ENCODE measurements around the gene STRBP.

The STRBP gene

GRCh38 chr9:123300554-123300953, 32.2 kb upstream of the STRBP start:
- no peak for DNase-seq (ENCODE audit: extremely low spot score)
- ChIA-PET CTCF (no interaction called here), POLR2A (no interaction called here)
- no peak for TF ChIP-seq TARDBP (IDR thresholded peaks at IDR 0.05)
- TF ChIP-seq ARNT (IDR thresholded peaks at IDR 0.05), result no peak
- TF ChIP-seq SUZ12 (IDR thresholded peaks at IDR 0.05), result no peak
- TF ChIP-seq ZNF384 (IDR thresholded peaks at IDR 0.05), result no peak
- no peak for TF ChIP-seq NFRKB (IDR thresholded peaks at IDR 0.05)
- TF ChIP-seq FOXM1 (IDR thresholded peaks at IDR 0.05; ENCODE audit: borderline replicate concordance), result no peak
- TF ChIP-seq HDGF (IDR thresholded peaks at IDR 0.05; ENCODE audit: borderline replicate concordance), result no peak
- no peak for TF ChIP-seq ELF4 (IDR thresholded peaks at IDR 0.05)

GRCh38 chr9:123299558-123300126, 31.3 kb upstream of the STRBP start:
- CTCF ChIA-PET, result no interaction called here
- no peak for DNase-seq (ENCODE audit: extremely low spot score)
- POLR2A ChIA-PET, result no interaction called here
- no peak for TF ChIP-seq CTBP1 (IDR thresholded peaks at IDR 0.05; ENCODE audit: borderline replicate concordance)
- TF ChIP-seq FOXM1 (IDR thresholded peaks at IDR 0.05; ENCODE audit: borderline replicate concordance), result no peak
- no peak for TF ChIP-seq TARDBP (IDR thresholded peaks at IDR 0.05)
- TF ChIP-seq ARNT (IDR thresholded peaks at IDR 0.05), result no peak
- TF ChIP-seq FOXA1 (IDR thresholded peaks at IDR 0.05), result no peak
- no peak for TF ChIP-seq BHLHE40 (IDR thresholded peaks at IDR 0.05; ENCODE audit: borderline replicate concordance)
- TF ChIP-seq ZNF384 (IDR thresholded peaks at IDR 0.05), result no peak
- TF ChIP-seq LEF1 (IDR thresholded peaks at IDR 0.05; ENCODE audit: borderline replicate concordance), result no peak
- no peak for TF ChIP-seq L3MBTL2 (conservative IDR thresholded peaks at IDR 0.05)
- no peak for TF ChIP-seq SP1 (IDR thresholded peaks at IDR 0.05)
- TF ChIP-seq FOXK2 (IDR thresholded peaks at IDR 0.05), result no peak
- no peak for TF ChIP-seq SUZ12 (IDR thresholded peaks at IDR 0.05)
- no peak for TF ChIP-seq NFRKB (IDR thresholded peaks at IDR 0.05)
- no peak for TF ChIP-seq PKNOX1 (IDR thresholded peaks at IDR 0.05)
- no peak for TF ChIP-seq ELF4 (IDR thresholded peaks at IDR 0.05)

GRCh38 chr9:123296174-123296573, 27.8 kb upstream of the STRBP start:
- POLR2A ChIA-PET, result no interaction called here

GRCh38 chr9:123291736-123292135, 23.4 kb upstream of the STRBP start:
- TF ChIP-seq CTBP1 (IDR thresholded peaks at IDR 0.05; ENCODE audit: borderline replicate concordance), result no peak
- no peak for TF ChIP-seq ARNT (IDR thresholded peaks at IDR 0.05)
- TF ChIP-seq HDGF (IDR thresholded peaks at IDR 0.05; ENCODE audit: borderline replicate concordance), result no peak
- TF ChIP-seq NFRKB (IDR thresholded peaks at IDR 0.05), result no peak
- TF ChIP-seq LEF1 (IDR thresholded peaks at IDR 0.05; ENCODE audit: borderline replicate concordance), result no peak
- TF ChIP-seq ZNF384 (IDR thresholded peaks at IDR 0.05), result no peak
- no peak for DNase-seq (ENCODE audit: extremely low spot score)
- CTCF ChIA-PET, result no interaction called here
- POLR2A ChIA-PET, result no interaction called here

More at GRCh38 chr9:123296174-123296573, 27.8 kb upstream of the STRBP start:
- TF ChIP-seq L3MBTL2 (conservative IDR thresholded peaks at IDR 0.05) (no peak), SP1 (IDR thresholded peaks at IDR 0.05) (no peak), SUZ12 (IDR thresholded peaks at IDR 0.05) (no peak), ZNF384 (IDR thresholded peaks at IDR 0.05) (no peak), PKNOX1 (IDR thresholded peaks at IDR 0.05) (no peak), NFRKB (IDR thresholded peaks at IDR 0.05) (no peak), FOXK2 (IDR thresholded peaks at IDR 0.05) (no peak), LEF1 (IDR thresholded peaks at IDR 0.05; ENCODE audit: borderline replicate concordance) (no peak), CTBP1 (IDR thresholded peaks at IDR 0.05; ENCODE audit: borderline replicate concordance) (no peak), FOXA1 (IDR thresholded peaks at IDR 0.05) (no peak), FOXM1 (IDR thresholded peaks at IDR 0.05; ENCODE audit: borderline replicate concordance) (no peak), HDGF (IDR thresholded peaks at IDR 0.05; ENCODE audit: borderline replicate concordance) (no peak), BHLHE40 (IDR thresholded peaks at IDR 0.05; ENCODE audit: borderline replicate concordance) (no peak), ELF4 (IDR thresholded peaks at IDR 0.05) (no peak), ARNT (IDR thresholded peaks at IDR 0.05) (no peak), TARDBP (IDR thresholded peaks at IDR 0.05) (no peak)
- no peak for DNase-seq (ENCODE audit: extremely low spot score)
- CTCF ChIA-PET, result interaction anchor here (0.7 kb wide), 1 partner anchor 1600 kb away, joined by 3 read pairs; no protein-coding TSS in a partner anchor

GRCh38 chr9:123290764-123291163, 22.4 kb upstream of the STRBP start:
- POLR2A ChIA-PET, result no interaction called here
- no peak for DNase-seq (ENCODE audit: extremely low spot score)
- CTCF ChIA-PET, result no interaction called here
- TF ChIP-seq LEF1 (IDR thresholded peaks at IDR 0.05; ENCODE audit: borderline replicate concordance), result no peak
- TF ChIP-seq NFRKB (IDR thresholded peaks at IDR 0.05), result no peak
- no peak for TF ChIP-seq SP1 (IDR thresholded peaks at IDR 0.05)
- TF ChIP-seq TARDBP (IDR thresholded peaks at IDR 0.05), result no peak
- no peak for TF ChIP-seq PKNOX1 (IDR thresholded peaks at IDR 0.05)
- TF ChIP-seq ARNT (IDR thresholded peaks at IDR 0.05), result no peak
- TF ChIP-seq SUZ12 (IDR thresholded peaks at IDR 0.05), result no peak
- no peak for TF ChIP-seq FOXM1 (IDR thresholded peaks at IDR 0.05; ENCODE audit: borderline replicate concordance)
- TF ChIP-seq FOXK2 (IDR thresholded peaks at IDR 0.05), result no peak
- no peak for TF ChIP-seq CTBP1 (IDR thresholded peaks at IDR 0.05; ENCODE audit: borderline replicate concordance)
- TF ChIP-seq ZNF384 (IDR thresholded peaks at IDR 0.05), result no peak
- TF ChIP-seq BHLHE40 (IDR thresholded peaks at IDR 0.05; ENCODE audit: borderline replicate concordance), result no peak
- no peak for TF ChIP-seq HDGF (IDR thresholded peaks at IDR 0.05; ENCODE audit: borderline replicate concordance)
- TF ChIP-seq FOXA1 (IDR thresholded peaks at IDR 0.05), result no peak

GRCh38 chr9:123287639-123288038, 19.3 kb upstream of the STRBP start:
- no peak for TF ChIP-seq PKNOX1 (IDR thresholded peaks at IDR 0.05)
- no peak for TF ChIP-seq ARNT (IDR thresholded peaks at IDR 0.05)
- TF ChIP-seq FOXK2 (IDR thresholded peaks at IDR 0.05), result no peak
- TF ChIP-seq NFRKB (IDR thresholded peaks at IDR 0.05), result no peak
- no peak for DNase-seq (ENCODE audit: extremely low spot score)
- POLR2A ChIA-PET, result no interaction called here
- CTCF ChIA-PET, result no interaction called here

Measured in HEK293T (cell line).